ENCODE data around the gene NEDD4.

DNA sequence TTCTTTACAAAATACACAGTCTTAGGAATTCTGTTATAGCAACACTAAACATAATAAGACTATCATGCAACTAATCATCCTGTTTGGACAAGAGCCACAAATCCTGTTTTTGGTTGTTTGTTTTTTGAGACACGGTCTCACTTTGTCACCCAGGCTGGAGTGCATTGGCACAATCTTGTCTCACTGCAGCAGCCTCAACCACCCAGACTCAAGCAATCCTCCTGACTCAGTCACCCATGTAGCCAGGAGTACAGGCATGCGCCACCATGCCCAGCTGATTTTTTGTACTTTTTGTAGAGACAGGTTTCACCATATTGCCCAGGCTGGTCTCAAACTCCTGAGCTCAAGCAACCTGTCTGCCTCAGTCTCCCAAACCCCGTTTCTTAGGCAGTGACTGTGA is 28.3 kb downstream of the NEDD4 start:
- TF ChIP-seq, protein P1, sequence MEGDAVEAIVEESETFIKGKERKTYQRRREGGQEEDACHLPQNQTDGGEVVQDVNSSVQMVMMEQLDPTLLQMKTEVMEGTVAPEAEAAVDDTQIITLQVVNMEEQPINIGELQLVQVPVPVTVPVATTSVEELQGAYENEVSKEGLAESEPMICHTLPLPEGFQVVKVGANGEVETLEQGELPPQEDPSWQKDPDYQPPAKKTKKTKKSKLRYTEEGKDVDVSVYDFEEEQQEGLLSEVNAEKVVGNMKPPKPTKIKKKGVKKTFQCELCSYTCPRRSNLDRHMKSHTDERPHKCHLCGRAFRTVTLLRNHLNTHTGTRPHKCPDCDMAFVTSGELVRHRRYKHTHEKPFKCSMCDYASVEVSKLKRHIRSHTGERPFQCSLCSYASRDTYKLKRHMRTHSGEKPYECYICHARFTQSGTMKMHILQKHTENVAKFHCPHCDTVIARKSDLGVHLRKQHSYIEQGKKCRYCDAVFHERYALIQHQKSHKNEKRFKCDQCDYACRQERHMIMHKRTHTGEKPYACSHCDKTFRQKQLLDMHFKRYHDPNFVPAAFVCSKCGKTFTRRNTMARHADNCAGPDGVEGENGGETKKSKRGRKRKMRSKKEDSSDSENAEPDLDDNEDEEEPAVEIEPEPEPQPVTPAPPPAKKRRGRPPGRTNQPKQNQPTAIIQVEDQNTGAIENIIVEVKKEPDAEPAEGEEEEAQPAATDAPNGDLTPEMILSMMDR (optimal IDR thresholded peaks at IDR 0.05 in 1 of 3, IDR thresholded peaks at IDR 0.05 in 1 of 3, conservative IDR thresholded peaks at IDR 0.05 in 1 of 3; ENCODE audit: extremely low read depth in 1 of 3, insufficient read depth in 2 of 3, low read length in 3 of 3) = no peak
- TF ChIP-seq EZH2 (IDR thresholded peaks at IDR 0.05; ENCODE audit: low read length) = no peak

Data from keratinocyte (primary cell).